Hindlimb muscle (tissue), 1 donor: ENCODE results near the gene ELOVL6. TPM values are rescaled to one million over a fixed set of nuclear protein-coding genes. Genes with fewer than 3 reads are reported as not detected.
"Not testable (repeated sequence)": the region's sequence is repeated elsewhere in the genome, so short reads cannot be mapped to it uniquely, and the experiment has no call there.

ENCODE experiments used
- DNase-seq: peaks from one replicate; pipeline ENCODE4 v3.0.0-alpha.2; 2013
- polyA plus RNA-seq: library from polyadenylated mRNA; unstranded; fragments of 120-200 nt; gene quantifications from one replicate; pipeline ENCODE4 v1.2.1, GENCODE V29; 2013; ENCODE audit not compliant: insufficient read length

ELOVL6 gene, protein sequence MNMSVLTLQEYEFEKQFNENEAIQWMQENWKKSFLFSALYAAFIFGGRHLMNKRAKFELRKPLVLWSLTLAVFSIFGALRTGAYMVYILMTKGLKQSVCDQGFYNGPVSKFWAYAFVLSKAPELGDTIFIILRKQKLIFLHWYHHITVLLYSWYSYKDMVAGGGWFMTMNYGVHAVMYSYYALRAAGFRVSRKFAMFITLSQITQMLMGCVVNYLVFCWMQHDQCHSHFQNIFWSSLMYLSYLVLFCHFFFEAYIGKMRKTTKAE
- 7.4 TPM for polyA plus RNA-seq

- DNase-seq, result peak; percentile 63
Measured at GRCh38 chr4:110198435-110199416, at the start of gene ELOVL6. Gene ELOVL6 (minus strand): TSS chr4:110198615. CDS start chr4:110198335, 280 bp downstream.

- no peak for DNase-seq
Measured at GRCh38 chr4:110248100-110248499, 49.7 kb upstream of the ELOVL6 start.

- no peak for DNase-seq
Measured at GRCh38 chr4:110247591-110247990, 49.2 kb upstream of the ELOVL6 start.

GRCh38 chr4:110245577-110245976 lies 47.2 kb upstream of the ELOVL6 start:
- DNase-seq, result no peak

DNA sequence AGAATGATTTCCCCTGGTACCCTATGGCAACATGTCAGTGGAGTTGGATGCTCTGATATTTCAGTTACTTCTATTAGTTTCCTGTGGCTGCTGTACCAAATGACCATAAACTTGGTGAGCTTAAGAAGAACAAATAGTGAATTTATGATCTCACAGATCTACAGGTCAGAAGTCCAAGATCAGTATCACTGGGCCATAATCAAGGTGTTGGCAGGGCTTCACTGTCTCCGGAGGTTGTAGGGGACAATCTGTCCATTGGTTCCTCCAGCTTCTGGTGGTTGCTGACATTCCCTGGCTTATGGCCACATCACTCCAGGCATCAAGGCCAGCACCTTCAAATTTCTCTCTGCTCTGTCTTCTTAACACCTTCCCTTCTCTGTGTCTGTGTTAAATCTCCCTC lies 37.9 kb upstream of the ELOVL6 start:
- DNase-seq, result no peak

DNA sequence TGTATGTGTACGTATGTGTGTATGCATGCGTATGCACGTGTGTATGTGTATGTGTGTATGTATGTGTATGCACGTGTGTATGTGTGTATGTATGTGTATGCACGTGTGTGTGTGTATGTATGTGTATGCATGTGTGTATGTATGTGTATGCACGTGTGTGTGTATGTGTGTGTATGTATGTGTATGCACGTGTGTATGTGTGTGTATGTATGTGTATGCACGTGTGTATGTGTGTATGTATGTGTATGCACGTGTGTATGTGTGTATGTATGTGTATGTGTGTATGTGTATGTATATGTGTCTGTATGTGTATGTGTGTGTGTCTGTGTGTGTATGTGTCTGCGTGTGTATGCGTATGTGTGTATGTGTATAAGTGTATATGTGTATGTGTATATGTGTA lies 35.2 kb upstream of the ELOVL6 start:
- not testable (repeated sequence) for DNase-seq

DNA sequence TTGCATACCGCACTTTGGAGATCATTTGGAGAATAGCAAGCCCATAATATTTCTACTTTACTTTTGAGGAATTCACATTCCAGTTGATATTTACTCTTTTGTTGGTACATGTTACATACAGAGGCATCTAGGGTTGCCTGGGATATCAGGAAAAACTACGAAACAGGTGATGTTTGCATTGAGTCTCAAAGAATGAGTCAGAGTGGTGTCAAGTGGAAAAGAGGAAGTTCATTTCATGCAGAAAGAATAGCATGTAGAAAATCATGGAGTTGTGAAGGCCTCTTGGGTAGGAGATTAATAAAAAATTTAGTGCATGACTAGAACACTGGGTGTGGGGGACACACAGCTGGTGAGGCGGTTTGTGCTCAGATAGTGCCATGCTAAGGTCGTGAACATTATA lies 33.5 kb upstream of the ELOVL6 start:
- DNase-seq, result no peak

DNA sequence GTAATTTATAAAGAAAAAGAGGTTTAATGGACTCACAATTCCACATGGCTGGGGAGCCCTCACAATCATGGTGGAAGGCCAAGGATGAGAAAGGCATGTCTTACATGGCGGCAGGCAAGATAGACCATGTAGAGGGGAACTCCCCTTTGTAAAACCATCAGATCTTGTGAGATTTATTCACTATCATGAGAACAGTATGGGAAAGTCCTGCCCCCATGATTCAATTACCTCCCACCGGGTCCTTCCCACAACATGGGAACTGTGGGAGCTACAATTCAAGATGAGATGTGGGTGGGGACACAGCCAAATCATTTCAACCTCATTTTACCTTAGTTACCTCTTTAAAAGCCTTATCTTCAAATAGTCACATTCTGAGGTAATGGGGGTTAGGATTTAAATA lies 30.9 kb upstream of the ELOVL6 start:
- DNase-seq, result no peak

- no peak for DNase-seq
Measured at GRCh38 chr4:110224812-110225211, 26.4 kb upstream of the ELOVL6 start.

DNA sequence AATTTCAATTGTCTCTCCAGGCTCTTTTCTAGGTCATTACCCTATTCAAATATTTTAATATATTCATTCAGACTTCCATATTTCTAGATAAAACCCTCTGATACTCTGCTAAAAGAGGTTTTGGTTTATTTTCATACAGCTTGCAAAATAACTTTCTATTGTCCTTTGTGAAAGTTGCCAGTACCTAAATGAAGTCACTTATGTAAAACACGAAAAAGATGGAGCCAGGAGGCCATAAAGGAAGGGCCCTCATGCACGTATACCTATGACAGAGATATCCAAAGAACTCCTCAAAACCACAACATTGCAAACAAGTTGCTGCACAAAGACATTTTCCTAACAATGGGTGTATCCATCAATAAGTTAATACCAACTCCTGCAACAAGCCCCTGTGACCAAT lies 25.7 kb upstream of the ELOVL6 start:
- no peak for DNase-seq

GRCh38 chr4:110218935-110219334 lies 20.5 kb upstream of the ELOVL6 start:
- DNase-seq, result not testable (repeated sequence)

DNA sequence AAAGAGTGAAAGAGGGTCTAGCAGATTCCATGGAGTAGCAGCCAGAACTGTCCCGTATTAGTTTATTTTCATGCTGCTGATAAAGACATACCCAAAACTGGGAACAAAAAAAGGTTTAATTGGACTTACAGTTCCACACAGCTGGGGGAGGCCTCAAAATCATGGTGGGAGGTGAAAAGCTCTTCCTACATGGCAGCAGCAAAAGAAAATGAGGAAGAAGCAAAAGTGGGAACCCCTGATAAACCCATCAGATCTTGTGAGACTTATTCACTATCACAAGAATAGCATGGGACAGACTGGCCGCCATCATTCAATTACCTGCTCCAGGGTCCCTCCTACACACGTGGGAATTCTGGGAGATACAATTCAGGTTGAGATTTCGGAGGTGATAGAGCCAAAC lies 18.8 kb upstream of the ELOVL6 start:
- DNase-seq, result not testable (repeated sequence)

DNA sequence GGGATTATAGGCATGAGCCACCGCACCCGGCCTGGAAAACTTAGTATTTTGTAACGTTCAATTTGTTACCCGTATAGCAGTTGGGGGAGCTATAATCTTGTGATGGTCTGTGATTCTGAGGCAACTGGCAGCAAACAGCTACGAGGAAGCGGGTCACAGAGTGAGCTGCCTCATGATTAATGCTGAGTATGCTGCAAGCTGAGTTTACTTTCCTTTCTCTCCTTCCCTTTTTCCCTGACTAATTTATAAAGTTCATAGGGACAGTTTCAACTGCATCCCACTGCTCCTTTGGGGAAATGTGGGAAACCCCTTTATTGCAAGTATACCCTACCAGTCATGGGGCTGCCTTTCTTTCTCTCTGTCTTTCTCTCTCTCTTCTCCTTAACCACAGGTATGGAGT lies 17.7 kb upstream of the ELOVL6 start:
- no peak for DNase-seq

- DNase-seq, result no peak
Measured at GRCh38 chr4:110211770-110212061, 13.3 kb upstream of the ELOVL6 start.

DNA sequence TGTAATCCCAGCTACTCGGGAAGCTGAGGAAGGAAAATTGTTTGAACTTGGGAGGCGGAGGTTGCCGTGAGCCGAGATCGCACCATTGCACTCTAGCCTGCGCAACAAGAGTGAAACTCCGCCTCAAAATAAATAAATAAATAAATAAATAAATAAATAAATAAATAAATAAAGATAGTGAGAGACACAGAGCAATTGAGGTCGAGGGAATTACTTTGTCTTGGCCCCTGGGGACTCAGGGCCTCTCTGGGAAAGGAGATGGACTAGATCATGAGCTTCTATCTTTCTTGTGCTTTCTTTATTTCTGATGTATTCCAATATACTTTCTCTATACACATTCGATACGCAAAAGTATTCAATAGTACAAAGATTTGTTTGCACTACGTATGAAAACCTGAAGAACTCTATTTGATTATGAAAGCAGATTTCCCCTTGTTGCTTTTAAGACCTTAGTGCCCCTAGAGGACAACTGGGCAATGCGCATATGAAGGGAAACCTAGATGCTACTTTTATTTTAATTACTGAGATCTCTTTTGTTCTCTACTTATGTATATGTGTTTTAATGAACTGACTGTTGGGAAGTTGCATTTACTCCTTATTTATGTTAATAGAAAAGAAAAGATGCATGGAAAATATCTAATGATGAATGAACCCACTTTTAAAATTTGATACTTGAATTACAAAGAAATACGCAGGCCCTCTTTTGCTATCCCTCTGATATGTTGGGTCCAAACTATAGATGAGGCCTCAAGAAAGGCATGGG lies 12.8 kb upstream of the ELOVL6 start:
- peak; percentile 34 for DNase-seq

DNA sequence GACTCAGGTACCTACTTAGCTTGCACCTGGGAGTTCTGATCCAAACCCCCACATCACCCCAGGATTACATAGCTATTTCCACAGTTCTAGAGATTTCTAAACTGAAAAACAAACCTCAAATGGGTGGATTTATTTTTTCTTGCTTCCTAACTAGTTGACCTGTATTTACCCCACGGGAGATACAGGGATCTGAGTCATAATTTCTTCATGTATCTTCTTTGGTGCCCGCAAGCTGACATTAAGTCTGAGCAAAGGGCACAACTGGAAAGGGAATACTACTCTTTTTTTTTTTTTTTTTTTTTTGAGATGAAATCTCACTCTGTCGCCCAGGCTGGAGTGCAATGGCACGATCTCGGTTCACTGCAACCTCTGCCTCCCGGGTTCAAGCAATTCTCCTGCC lies 10.0 kb upstream of the ELOVL6 start:
- DNase-seq, result no peak

- DNase-seq, result no peak
Measured at GRCh38 chr4:110207233-110207632, 8.8 kb upstream of the ELOVL6 start.

DNA sequence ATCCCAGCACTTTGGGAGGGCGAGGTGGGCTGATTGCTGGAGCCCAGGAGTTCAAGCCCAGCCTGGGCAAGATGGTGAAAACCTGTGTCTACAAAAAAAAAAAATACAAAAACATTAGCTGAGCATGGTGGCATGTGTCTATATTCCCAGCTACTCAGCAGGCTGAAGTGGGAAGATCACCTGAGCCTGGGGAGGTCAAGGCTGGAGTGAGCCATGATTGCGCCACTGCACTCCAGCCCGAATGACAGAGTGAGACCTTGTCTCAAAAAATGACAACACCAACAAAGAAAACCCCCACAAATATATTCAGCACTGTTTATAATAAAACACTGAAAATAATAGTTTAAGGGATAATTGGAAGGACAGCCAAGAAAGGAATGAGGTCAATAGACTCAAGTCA lies 3.6 kb upstream of the ELOVL6 start:
- no peak for DNase-seq

DNA sequence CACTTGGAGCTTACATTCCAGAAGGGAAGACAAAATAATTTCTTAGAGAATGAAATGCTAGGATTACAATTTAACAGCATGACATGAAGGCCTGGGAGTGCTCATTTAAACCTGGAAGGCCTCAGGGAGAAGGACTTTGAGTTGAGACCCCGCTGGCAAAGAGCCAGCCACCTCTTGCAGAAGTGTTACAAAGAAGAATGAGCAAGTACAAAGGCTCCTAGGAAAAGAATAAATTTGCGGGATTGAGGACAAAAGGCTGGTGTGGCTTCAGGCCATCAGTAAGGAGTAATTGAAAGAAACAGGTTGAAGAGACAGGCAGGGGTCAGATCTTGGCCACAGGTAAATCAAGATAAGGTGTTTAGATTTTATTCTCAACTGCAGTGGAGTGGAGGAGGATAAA lies 3.1 kb upstream of the ELOVL6 start:
- DNase-seq, result no peak

DNA sequence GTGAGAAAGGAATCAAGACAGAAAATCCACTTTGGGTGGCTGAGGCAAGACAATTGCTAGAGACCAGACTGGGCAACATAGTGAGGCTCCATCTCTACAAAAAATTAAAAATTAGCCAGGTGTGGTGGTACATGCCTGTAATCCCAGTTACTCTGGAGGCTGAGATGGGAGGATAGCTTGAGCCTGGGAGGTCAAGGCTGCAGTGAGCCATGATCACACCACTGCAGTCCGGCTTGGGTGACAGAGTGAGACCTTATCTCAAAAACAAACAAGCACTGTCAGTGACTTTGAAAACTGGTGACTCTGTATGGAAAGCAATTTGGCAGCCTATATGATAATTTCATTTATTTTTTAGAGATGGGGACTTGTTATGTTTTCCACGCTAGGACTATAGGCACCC lies 2.3 kb upstream of the ELOVL6 start:
- no peak for DNase-seq

GRCh38 chr4:110198049-110198434 lies 373 bp downstream of the ELOVL6 start:
- DNase-seq, result peak; percentile 25

DNA sequence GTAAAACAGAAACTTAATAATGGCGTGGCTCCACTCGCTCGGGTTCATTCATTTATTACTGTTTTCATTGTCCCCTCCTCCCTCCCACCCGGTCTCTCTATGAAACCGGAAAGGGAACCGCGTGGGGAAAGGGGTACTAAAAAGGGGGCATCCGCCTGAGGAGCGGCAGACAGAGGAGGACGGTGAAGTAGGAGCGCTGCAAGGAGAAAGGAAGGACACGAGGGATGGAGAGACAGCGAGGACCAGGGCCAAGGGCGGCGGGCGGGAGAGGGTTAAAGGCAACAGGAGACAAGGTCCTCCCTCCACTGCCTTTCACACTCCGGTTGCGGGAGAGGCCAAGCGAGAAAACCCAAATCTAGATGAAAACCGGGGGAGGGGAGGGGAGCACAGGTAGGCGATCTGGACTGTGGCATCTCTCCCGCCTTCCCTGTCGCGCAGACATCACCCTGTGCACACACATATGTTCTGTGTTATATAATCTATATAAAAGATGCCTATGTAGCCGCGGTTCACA lies 829 bp downstream of the ELOVL6 start:
- peak; percentile 76 for DNase-seq
